Parathyroid adenoma (tissue), 2 donors: Measurements from ENCODE around the gene PLEKHA6.
"Not testable (repeated sequence)": the region's sequence is repeated elsewhere in the genome, so short reads cannot be mapped to it uniquely, and the experiment has no call there.

Experiments used
- H2AFZ ChIP-seq: fragments of 300-600 bp; sonication (generic); one replicate; pipeline ENCODE4 v1.7.0; 2017; ENCODE audit warnings: antibody characterized with exemption, mild to moderate bottlenecking
- H3K27ac ChIP-seq: fragments of 300-600 bp; sonication (generic); one replicate; pipeline ENCODE4 v1.7.0; 2017
- H3K27me3 ChIP-seq: fragments of 300-600 bp; sonication (generic); one replicate; pipeline ENCODE4 v1.7.0; 2017; ENCODE audit warnings: low read length; ENCODE audit not compliant: control insufficient read depth, insufficient read depth
- H3K36me3 ChIP-seq: fragments of 300-600 bp; sonication (generic); one replicate; pipeline ENCODE4 v1.7.0; 2017; ENCODE audit warnings: low read length; ENCODE audit not compliant: control insufficient read depth, insufficient read depth
- H3K4me1 ChIP-seq: fragments of 300-600 bp; sonication (generic); one replicate; pipeline ENCODE4 v1.7.0; 2017; ENCODE audit warnings: control low read depth
- H3K4me2 ChIP-seq: fragments of 300-600 bp; sonication (generic); one replicate; pipeline ENCODE4 v1.7.0; 2017; ENCODE audit warnings: low read length
- H3K4me3 ChIP-seq: fragments of 300-600 bp; sonication (generic); one replicate; pipeline ENCODE4 v1.7.0; 2017; ENCODE audit warnings: low read depth, low read length
- H3K79me2 ChIP-seq: fragments of 300-600 bp; sonication (generic); one replicate; pipeline ENCODE4 v1.7.0; 2017; ENCODE audit warnings: control low read depth
- H3K9ac ChIP-seq: fragments of 300-600 bp; sonication (generic); one replicate; pipeline ENCODE4 v1.7.0; 2017; ENCODE audit warnings: mild to moderate bottlenecking
- H3K9me3 ChIP-seq: fragments of 300-600 bp; sonication (generic); one replicate; pipeline ENCODE4 v1.7.0; 2017; ENCODE audit warnings: low read length; ENCODE audit not compliant: control insufficient read depth
- TF ChIP-seq, protein P1 (sequence below): fragments of 300-600 bp; sonication (generic); IDR thresholded peaks from one replicate; pipeline ENCODE4 v1.7.0; 2017; ENCODE audit warnings: antibody characterized with exemption, mild to moderate bottlenecking
- donor health status: primary hyperparathyroidism.

Gene PLEKHA6

DNA sequence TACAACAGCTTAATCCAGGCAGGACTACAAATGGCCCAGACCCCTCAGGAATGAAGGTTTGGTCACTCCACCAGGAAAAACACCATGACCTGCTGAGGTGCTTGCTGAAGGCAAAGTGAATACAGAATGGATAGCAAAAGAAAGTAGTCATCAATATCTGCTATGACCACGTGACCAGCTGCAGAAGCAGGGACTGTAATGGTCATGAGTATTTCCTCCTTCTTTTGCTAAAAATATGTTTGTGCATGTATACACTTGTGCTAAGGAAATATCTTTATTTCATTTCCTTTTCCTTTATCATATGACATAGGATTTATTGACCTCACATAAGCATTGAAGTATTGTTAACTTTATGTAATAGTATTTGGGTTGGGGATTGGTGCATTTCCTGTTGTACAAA, 119.5 kb downstream of the PLEKHA6 start:
- no peaks in the 10 kb centered on the region for H3K36me3 ChIP-seq
- TF ChIP-seq, protein P1, sequence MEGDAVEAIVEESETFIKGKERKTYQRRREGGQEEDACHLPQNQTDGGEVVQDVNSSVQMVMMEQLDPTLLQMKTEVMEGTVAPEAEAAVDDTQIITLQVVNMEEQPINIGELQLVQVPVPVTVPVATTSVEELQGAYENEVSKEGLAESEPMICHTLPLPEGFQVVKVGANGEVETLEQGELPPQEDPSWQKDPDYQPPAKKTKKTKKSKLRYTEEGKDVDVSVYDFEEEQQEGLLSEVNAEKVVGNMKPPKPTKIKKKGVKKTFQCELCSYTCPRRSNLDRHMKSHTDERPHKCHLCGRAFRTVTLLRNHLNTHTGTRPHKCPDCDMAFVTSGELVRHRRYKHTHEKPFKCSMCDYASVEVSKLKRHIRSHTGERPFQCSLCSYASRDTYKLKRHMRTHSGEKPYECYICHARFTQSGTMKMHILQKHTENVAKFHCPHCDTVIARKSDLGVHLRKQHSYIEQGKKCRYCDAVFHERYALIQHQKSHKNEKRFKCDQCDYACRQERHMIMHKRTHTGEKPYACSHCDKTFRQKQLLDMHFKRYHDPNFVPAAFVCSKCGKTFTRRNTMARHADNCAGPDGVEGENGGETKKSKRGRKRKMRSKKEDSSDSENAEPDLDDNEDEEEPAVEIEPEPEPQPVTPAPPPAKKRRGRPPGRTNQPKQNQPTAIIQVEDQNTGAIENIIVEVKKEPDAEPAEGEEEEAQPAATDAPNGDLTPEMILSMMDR, result no peak
- H3K27me3 ChIP-seq, result no peaks in the 10 kb centered on the region

DNA sequence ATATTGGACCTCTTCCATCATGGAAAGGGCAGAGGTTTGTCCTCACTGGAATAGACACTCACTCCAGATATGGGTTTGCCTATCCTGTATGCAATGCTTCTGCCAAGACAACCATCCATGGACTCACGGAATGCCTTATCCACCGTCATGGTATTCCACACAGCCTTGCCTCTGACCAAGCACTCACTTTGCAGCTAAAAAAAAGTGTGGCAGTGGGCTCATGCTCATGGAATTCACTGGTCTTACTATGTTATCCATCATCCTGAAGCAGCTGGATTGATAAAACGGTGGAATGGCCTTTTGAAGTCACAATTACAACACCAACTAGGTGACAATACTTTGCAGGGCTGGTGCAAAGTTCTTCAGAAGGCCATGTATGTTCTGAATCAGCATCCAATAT, 120.3 kb downstream of the PLEKHA6 start:
- H3K27me3 ChIP-seq, H3K4me1 ChIP-seq, H2AFZ ChIP-seq, H3K9me3 ChIP-seq, H3K79me2 ChIP-seq, H3K4me3 ChIP-seq, H3K36me3 ChIP-seq, H3K4me2 ChIP-seq, H3K27ac ChIP-seq, H3K9ac ChIP-seq: not testable (repeated sequence)

More for the DNA sequence above, 119.5 kb downstream of the PLEKHA6 start:
- no peaks in the 10 kb centered on the region for H3K79me2 ChIP-seq
- H3K9me3 ChIP-seq, result no peaks in the 10 kb centered on the region
- no peak overlapping the region for H3K27ac ChIP-seq
- no peak overlapping the region for H3K9ac ChIP-seq
- H3K4me3 ChIP-seq, result no peak overlapping the region
- no peak overlapping the region for H3K4me2 ChIP-seq
- no peaks in the 10 kb centered on the region for H3K4me1 ChIP-seq
- no peak overlapping the region for H2AFZ ChIP-seq

DNA sequence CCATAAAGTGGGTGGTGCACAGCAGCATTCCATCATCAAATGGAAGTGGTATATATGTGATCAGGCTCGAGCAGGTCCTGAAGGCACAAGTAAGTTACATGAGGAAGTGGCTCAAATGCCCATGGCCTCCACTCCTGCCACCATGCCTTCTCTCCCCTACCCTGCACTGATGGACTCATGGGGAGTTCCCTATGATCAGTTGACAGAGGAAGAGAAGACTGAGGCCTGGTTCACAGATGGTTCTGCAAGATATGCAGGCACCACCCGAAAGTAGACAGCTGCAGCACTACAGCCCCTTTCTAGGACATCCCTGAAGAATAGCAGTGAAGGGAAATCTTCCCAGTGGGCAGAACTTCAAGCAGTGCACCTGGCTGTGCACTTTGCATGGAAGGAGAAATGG, 121.2 kb downstream of the PLEKHA6 start:
- H3K27me3 ChIP-seq, result not testable (repeated sequence)

DNA sequence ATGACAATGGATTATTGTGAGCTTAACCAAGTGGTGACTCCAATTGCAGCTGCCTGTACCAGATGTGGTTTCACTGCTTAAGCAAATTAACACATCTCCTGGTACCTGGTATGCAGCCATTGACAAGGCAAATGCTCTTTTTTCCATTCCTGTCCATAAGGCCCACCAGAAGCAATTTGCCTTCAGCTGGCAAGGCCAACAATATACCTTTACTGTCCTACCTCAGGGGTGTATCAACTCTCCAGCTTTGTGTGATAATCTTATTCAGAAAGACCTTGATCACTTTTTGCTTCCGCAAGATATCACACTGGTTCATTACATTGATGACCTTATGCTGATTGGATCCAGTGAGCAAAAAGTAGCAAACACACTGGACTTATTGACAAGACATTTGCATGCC, 122.2 kb downstream of the PLEKHA6 start:
- H3K27ac ChIP-seq, H3K27me3 ChIP-seq, H2AFZ ChIP-seq, H3K4me1 ChIP-seq, H3K79me2 ChIP-seq, H3K36me3 ChIP-seq, H3K4me2 ChIP-seq, H3K9me3 ChIP-seq, H3K4me3 ChIP-seq, H3K9ac ChIP-seq: not testable (repeated sequence)

More for the DNA sequence above, 121.2 kb downstream of the PLEKHA6 start:
- H3K36me3 ChIP-seq, H3K79me2 ChIP-seq, H2AFZ ChIP-seq, H3K4me1 ChIP-seq, H3K4me3 ChIP-seq, H3K27ac ChIP-seq, H3K4me2 ChIP-seq, H3K9ac ChIP-seq, H3K9me3 ChIP-seq: not testable (repeated sequence)

DNA sequence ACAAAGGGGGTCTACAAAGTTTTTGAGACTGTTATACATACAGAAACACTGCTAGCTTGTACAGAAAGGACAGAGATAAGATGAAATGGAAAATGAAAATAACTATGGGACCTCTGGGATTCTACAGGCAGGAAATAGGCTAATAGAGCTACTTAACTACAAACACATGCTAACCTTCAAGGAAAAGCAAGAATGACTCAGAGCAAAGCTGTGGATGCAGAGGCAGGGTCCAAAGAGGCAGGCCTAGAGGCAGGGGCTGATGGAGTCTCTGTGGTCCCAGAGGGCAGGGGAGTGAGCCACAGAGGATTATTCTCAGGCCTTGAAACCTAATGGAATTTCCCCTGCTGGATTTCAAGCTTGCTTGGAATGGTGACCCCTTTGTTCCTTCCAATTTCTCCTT, 127.2 kb downstream of the PLEKHA6 start:
- H3K36me3 ChIP-seq, result no peaks in the 10 kb centered on the region
- H3K9me3 ChIP-seq, result no peaks in the 10 kb centered on the region
- H3K4me2 ChIP-seq, result no peak overlapping the region
- H3K27ac ChIP-seq, result no peak overlapping the region
- no peaks in the 10 kb centered on the region for H3K4me1 ChIP-seq
- H3K4me3 ChIP-seq, result no peak overlapping the region
- H2AFZ ChIP-seq, result no peak overlapping the region
- H3K79me2 ChIP-seq, result no peaks in the 10 kb centered on the region
- H3K27me3 ChIP-seq, result no peaks in the 10 kb centered on the region
- TF ChIP-seq, protein P1, result no peak
- no peak overlapping the region for H3K9ac ChIP-seq

DNA sequence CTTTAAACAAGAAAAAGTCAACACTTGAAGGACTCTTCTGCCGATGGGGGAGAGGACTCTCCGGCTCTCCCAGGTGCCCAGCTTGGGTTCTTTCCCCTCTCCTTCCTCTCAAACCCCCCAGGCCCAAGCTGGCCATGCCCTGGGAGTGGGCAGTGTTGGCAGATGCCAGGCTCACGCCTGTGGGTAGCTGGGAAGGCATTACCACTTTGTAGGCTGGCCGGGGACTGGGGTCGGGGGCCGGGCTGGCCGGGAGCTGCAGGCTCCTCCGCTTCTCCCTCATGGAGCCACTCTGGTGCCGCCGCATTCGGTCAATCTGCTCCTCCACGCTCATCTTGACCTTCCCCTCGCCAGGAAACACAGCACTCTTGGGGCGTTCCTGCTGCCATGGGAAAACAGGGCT, 129.5 kb downstream of the PLEKHA6 start:
- Histone ChIP-seq H3K4me2 (no peak overlapping the region), H3K9ac (no peak overlapping the region), H3K9me3 (no peaks in the 10 kb centered on the region), H3K27me3 (no peaks in the 10 kb centered on the region), H3K27ac (no peak overlapping the region), H3K4me1 (no peaks in the 10 kb centered on the region), H3K4me3 (no peak overlapping the region), H3K36me3 (no peaks in the 10 kb centered on the region), H3K79me2 (no peaks in the 10 kb centered on the region), H2AFZ (no peak overlapping the region)
- TF ChIP-seq, protein P1, result no peak
